NAMALWA (cell line): ENCODE results near the gene DNASE1L3.
"Not testable (repeated sequence)": the region's sequence is repeated elsewhere in the genome, so short reads cannot be mapped to it uniquely, and the experiment has no call there.

Experiments
- DNase-seq: peaks from one replicate; pipeline ENCODE4 v3.0.0-alpha.2; 2015; ENCODE audit warnings: low spot score

DNASE1L3 gene

GRCh38 chr3:58201451-58201850 lies 9.3 kb downstream of the DNASE1L3 start:
- not testable (repeated sequence) for DNase-seq

- no peak for DNase-seq
Measured at GRCh38 chr3:58200846-58201355, 9.9 kb downstream of the DNASE1L3 start.

DNA sequence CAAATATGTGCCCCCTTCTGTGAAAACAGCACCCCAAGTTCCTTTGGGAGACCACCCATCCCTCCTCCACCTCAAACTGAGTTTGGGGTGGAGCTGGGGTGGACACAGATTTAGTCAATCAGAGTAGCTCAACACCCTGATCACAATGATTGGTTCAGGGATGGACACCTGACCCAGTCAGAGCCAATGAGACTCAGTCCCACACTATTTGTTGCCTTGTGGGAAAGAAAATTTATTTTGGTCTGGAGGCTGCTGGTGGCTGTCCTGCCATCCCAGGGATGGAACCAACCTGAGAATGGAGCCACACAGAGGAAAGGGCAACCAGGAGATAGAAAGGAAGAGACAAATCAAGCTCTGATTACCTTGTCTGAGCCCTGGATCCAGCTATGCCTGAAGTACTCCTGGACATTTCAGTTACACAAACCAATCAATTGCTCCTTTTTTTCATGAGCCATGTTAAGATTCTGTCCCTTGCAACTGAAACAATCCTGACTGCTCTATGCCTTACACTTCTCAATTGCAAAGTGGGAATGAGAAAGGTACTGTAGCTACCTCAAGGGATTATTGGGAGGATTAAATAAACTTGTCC lies 10.6 kb downstream of the DNASE1L3 start:
- DNase-seq: no peak

GRCh38 chr3:58198804-58199203 lies 12.0 kb downstream of the DNASE1L3 start:
- DNase-seq: no peak

DNA sequence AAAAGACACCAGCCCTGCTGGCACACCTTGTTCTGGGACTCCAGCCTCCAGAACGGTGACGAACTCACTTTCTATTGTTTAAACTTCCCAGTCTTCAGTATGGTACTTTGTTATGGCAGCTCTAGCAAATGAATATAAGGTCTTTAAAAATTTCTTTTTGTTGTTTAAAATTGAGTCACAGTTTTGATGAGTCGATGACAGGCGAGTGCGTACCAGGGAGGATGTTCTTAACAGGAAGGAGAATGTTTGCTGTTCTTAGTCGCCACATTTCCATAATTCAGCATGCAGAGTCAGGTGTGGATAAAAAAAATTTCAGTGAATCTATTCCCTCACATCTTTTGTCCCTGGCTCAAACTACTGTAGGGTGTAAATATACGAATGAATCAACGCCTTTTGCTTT lies 12.4 kb downstream of the DNASE1L3 start:
- DNase-seq: no peak

DNA sequence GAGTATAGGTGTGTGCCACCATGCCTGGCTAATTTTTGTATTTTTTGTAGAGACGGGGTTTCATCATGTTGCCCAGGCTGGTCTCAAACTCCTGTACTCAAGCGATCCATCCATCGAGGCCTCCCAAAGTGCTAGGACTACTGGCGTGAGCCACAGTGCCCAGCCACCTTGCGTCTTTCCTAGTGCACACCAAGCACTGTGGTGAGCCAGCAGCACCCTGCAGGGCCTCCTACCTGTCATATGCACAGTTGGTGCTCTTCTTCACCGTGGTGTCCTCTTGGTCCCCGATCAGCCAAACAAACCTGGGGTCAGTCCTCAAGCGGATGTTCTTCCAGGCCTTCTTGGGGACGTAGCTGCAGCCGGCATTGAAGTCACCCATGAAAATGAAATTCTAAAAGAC lies 13.2 kb downstream of the DNASE1L3 start:
- DNase-seq: no peak

- DNase-seq: no peak
Measured at GRCh38 chr3:58193682-58194407, 16.9 kb downstream of the DNASE1L3 start.

DNA sequence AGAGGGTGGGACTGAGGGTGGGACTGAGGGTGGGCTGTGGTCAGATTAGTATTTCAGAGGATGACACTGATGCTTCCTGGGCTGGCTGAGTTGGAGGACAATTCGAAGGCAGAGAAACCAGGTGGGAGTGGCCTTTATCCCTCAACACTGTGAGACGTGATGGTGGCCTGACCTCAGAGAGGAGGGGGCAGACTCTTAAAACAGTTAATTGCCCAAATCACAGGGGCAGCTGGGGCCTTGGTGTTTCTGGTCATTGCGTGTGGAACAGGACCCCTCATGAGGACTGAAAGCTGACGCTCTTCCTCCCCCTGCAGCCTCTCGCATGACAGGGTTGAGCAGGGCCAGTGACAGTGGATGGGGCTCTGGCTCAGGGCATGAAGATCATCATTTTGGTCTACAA lies 18.7 kb downstream of the DNASE1L3 start:
- DNase-seq: no peak

- no peak for DNase-seq
Measured at GRCh38 chr3:58191361-58191991, 19.3 kb downstream of the DNASE1L3 start.

- no peak for DNase-seq
Measured at GRCh38 chr3:58190882-58191281, 19.9 kb downstream of the DNASE1L3 start.

DNA sequence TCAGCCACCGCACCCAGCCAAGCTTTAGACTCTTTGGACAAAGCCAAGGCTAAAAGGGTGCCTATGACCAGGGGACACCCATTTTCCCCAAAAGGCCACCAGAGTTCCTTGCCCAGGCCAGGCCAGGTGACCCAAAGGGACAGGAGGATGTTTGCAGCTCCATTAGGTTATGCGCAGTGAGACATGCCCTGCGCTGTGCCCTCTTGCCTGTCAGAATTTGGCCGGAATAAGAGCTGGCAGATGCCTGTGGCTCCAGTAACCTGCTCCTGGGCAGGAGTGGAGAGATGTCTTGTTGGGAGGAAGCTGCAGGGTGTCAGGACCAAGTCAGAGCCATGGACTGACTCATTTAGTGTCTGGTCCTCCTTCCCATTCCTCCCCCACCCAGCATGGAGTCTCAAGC lies 20.5 kb downstream of the DNASE1L3 start:
- no peak for DNase-seq

DNA sequence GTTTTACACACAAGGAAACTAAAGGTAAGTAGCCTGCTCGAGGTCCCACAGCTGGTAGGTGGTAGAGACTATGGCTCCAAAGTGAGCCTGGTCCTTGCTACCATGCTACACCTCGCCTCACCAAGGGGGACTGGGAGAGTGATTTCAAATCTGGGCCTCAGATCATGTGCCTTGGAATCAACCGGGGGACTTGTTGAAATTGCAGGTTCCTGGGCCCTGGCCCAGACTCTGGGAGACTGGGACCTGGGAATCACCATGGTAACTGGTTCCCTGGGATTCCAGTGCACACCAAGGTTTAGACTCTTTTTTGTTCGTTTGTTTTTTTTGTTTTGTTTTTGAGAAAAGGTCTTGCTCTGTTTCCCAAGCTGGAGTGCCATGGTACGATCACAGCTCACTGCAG lies 21.1 kb downstream of the DNASE1L3 start:
- no peak for DNase-seq

DNA sequence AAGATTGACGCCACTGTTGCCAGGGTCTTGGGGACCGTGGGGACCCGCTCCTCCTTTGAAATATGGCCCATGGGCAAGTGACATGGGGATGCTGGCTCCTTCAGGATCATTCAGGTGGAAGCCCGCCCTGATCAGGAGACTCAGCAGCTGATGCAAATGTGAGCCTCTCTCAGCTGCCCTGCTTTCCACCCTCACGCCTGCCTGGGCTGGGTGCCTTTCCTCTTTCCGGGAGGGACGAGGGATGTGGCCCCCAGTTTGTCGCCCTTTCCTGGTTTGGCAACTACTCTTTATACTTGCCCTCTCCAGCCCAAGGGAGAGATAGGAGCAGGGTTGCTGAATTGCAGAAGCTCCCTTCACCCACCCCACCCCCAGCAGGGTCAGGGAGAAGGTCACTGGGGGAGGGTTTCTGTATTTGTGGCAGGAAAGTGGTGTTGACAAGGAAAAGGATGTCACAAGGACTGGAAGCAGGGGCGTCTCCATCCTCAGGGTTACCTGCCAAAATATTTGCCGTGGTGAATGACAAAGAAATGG lies 21.8 kb downstream of the DNASE1L3 start:
- no peak for DNase-seq

DNA sequence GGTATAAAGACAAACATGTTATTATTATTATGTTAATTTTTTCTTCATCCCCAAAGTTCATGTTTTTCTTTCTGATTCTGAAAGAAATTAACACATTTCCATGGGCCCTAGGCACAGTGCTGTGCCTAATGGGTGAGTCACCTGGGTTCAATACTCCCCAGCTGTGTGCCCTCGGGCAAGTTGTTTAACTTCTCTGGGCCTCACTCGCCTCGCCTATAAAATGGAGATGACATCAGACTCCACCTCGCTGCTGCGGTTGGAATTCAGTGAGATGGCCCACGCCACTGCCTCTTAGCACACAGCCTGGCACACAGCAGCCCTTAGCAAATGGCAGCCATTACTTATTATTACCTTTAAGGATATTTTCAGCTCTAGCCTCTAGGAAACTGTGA lies 22.6 kb downstream of the DNASE1L3 start:
- DNase-seq: no peak

GRCh38 chr3:58184982-58185360 lies 25.8 kb downstream of the DNASE1L3 start:
- DNase-seq: no peak

GRCh38 chr3:58184309-58184981 lies 26.3 kb downstream of the DNASE1L3 start:
- no peak for DNase-seq

DNA sequence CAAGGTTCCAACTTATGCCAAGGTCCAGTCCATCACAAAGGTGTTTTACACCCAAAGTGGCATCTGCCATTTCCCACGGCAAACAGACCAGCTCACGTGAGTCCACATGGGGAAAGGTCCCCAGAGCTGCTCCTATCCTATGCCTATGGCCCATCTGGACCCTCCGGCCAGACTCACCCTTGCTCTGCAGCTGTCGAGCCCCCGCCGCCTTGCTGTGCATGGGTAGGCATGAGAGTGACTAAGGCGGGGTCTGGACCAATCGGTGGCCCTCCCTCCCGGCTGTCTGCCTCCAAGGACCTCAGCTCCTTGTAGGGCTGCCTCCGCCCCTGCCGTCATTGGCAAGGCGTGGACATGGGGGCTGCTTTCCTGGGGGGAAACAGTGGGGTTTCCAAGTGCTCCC lies 26.9 kb downstream of the DNASE1L3 start:
- DNase-seq: no peak

DNA sequence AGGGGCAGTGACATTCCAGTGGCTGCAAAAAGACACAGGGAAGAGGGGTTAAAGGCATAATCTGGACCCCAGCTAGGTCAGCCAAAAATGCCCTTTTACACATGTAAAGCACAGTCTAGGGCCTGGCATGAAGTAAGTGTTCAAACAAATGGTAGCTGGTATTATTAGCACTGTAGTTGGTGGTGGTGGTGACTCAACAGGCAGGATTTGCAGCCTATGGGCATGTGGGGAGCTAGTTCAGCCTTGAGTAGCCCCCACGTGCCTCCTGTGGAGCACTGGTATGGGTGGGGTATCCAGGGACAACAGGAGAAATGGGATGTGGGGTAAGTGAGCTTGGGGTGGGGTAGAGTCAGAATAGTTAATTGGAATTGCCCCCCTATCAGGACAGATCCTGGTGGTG lies 27.6 kb downstream of the DNASE1L3 start:
- DNase-seq: no peak

GRCh38 chr3:58180940-58181587 lies 29.7 kb downstream of the DNASE1L3 start:
- DNase-seq: no peak

GRCh38 chr3:58180099-58180880 lies 30.5 kb downstream of the DNASE1L3 start:
- no peak for DNase-seq
